Mesodermal cell (in vitro differentiated cells): Measurements from ENCODE around the gene ZNF827.

Experiments used
- H3K27ac ChIP-seq: 2 replicates; pipeline ENCODE4 v1.7.0; 2013; ENCODE audit warnings: mild to moderate bottlenecking, low read depth, low read length, moderate library complexity; ENCODE audit not compliant: severe bottlenecking
- H3K36me3 ChIP-seq: 2 replicates; pipeline ENCODE4 v1.7.1; 2013; ENCODE audit warnings: mild to moderate bottlenecking, low read length, moderate library complexity; ENCODE audit not compliant: control insufficient read depth, insufficient read depth
- H3K4me1 ChIP-seq: one replicate; pipeline ENCODE4 v1.7.1; 2013; ENCODE audit warnings: mild to moderate bottlenecking, low read length; ENCODE audit not compliant: insufficient read depth, control insufficient read depth, poor library complexity, severe bottlenecking
- H3K4me3 ChIP-seq: 2 replicates; pipeline ENCODE4 v1.7.0; 2013; ENCODE audit warnings: low read length, control low read depth, mild to moderate bottlenecking; ENCODE audit not compliant: insufficient read depth, poor library complexity, severe bottlenecking; ENCODE audit errors: extremely low read depth
- H3K9me3 ChIP-seq: 2 replicates; pipeline ENCODE4 v1.7.1; 2013; ENCODE audit warnings: mild to moderate bottlenecking, low read length, moderate library complexity; ENCODE audit not compliant: control insufficient read depth
- WGBS, 2 experiments: methylation state at CpG; one replicate each; pipeline ENCODE4 v1.1.5; 2013; ENCODE audit warnings: missing lambda C conversion rate in 2 of 2; ENCODE audit not compliant: insufficient coverage in 2 of 2; 5-methylcytosine and 5-hydroxymethylcytosine counted together

The ZNF827 gene

GRCh38 chr4:145888393-145888792, 50.2 kb downstream of the ZNF827 start:
- no peaks in the 10 kb centered on the region for H3K4me1 ChIP-seq
- H3K9me3 ChIP-seq, result no peaks in the 10 kb centered on the region
- H3K36me3 ChIP-seq, result peaks cover 40% of the 10 kb centered on the region
- WGBS, 2 experiments, result 91 to 94% methylated on average over 1 to 2 of the region's 2 CpGs
- no peak overlapping the region for H3K4me3 ChIP-seq
- no peak overlapping the region for H3K27ac ChIP-seq

GRCh38 chr4:145887241-145887991, 51.2 kb downstream of the ZNF827 start:
- Histone ChIP-seq H3K4me3 (no peak overlapping the region), H3K27ac (no peak overlapping the region), H3K36me3 (peaks cover 45% of the 10 kb centered on the region), H3K4me1 (no peaks in the 10 kb centered on the region), H3K9me3 (no peaks in the 10 kb centered on the region)
- 69 to 78% methylated on average over 7 to 8 of the region's 11 CpGs for whole genome bisulfite sequencing, 2 experiments

GRCh38 chr4:145886871-145887240, 51.8 kb downstream of the ZNF827 start:
- Histone ChIP-seq H3K4me1 (no peaks in the 10 kb centered on the region), H3K27ac (no peak overlapping the region), H3K36me3 (peaks cover 46% of the 10 kb centered on the region), H3K9me3 (no peaks in the 10 kb centered on the region), H3K4me3 (no peak overlapping the region)

- H3K4me3 ChIP-seq, result no peak overlapping the region
- peaks cover 47% of the 10 kb centered on the region for H3K36me3 ChIP-seq
- no peaks in the 10 kb centered on the region for H3K9me3 ChIP-seq
- 88 to 96% methylated on average over 7 to 8 of the region's 9 CpGs for WGBS, 2 experiments
- H3K4me1 ChIP-seq, result no peaks in the 10 kb centered on the region
- H3K27ac ChIP-seq, result no peak overlapping the region
Observed at GRCh38 chr4:145885666-145886065, 53.0 kb downstream of the ZNF827 start.

- peaks cover 46% of the 10 kb centered on the region for H3K36me3 ChIP-seq
- H3K4me3 ChIP-seq, result no peak overlapping the region
- no peaks in the 10 kb centered on the region for H3K4me1 ChIP-seq
- H3K9me3 ChIP-seq, result no peaks in the 10 kb centered on the region
- no peak overlapping the region for H3K27ac ChIP-seq
- 86 to 100% methylated on average over 1 of the region's 1 CpG for WGBS, 2 experiments
Observed at GRCh38 chr4:145884775-145885174, 53.8 kb downstream of the ZNF827 start.

- H3K27ac ChIP-seq, result no peak overlapping the region
- no peaks in the 10 kb centered on the region for H3K9me3 ChIP-seq
- WGBS, 2 experiments, result 78 to 81% methylated on average over 3 to 4 of the region's 4 CpGs
- H3K4me3 ChIP-seq, result no peak overlapping the region
- H3K4me1 ChIP-seq, result no peaks in the 10 kb centered on the region
- H3K36me3 ChIP-seq, result peaks cover 38% of the 10 kb centered on the region
Observed at GRCh38 chr4:145883101-145883694, 55.4 kb downstream of the ZNF827 start.

- 90 to 97% methylated on average over 2 to 5 of the region's 7 CpGs for WGBS, 2 experiments
- Histone ChIP-seq H3K4me1 (no peaks in the 10 kb centered on the region), H3K4me3 (no peak overlapping the region), H3K9me3 (no peaks in the 10 kb centered on the region), H3K27ac (no peak overlapping the region), H3K36me3 (peaks cover 44% of the 10 kb centered on the region)
Observed at GRCh38 chr4:145882604-145883003, 56.0 kb downstream of the ZNF827 start.

GRCh38 chr4:145881989-145882388, 56.6 kb downstream of the ZNF827 start:
- Histone ChIP-seq H3K36me3 (peaks cover 46% of the 10 kb centered on the region), H3K4me1 (no peaks in the 10 kb centered on the region), H3K9me3 (no peaks in the 10 kb centered on the region), H3K4me3 (no peak overlapping the region), H3K27ac (no peak overlapping the region)
- WGBS, 2 experiments, result 91 to 97% methylated on average over 5 to 6 of the region's 8 CpGs

GRCh38 chr4:145881576-145881975, 57.0 kb downstream of the ZNF827 start:
- no peaks in the 10 kb centered on the region for H3K9me3 ChIP-seq
- WGBS, 2 experiments, result 85 to 100% methylated on average over 2 to 3 of the region's 4 CpGs
- H3K4me1 ChIP-seq, result no peaks in the 10 kb centered on the region
- H3K36me3 ChIP-seq, result peaks cover 50% of the 10 kb centered on the region
- H3K4me3 ChIP-seq, result no peak overlapping the region
- H3K27ac ChIP-seq, result no peak overlapping the region

- H3K27ac ChIP-seq, result no peak overlapping the region
- peaks cover 48% of the 10 kb centered on the region for H3K36me3 ChIP-seq
- H3K9me3 ChIP-seq, result no peaks in the 10 kb centered on the region
- 95 to 98% methylated on average over 8 of the region's 9 CpGs for WGBS, 2 experiments
- H3K4me3 ChIP-seq, result no peak overlapping the region
- no peaks in the 10 kb centered on the region for H3K4me1 ChIP-seq
Observed at GRCh38 chr4:145880355-145880960, 58.2 kb downstream of the ZNF827 start.

- Histone ChIP-seq H3K9me3 (no peaks in the 10 kb centered on the region), H3K36me3 (peaks cover 48% of the 10 kb centered on the region), H3K27ac (no peak overlapping the region), H3K4me3 (no peak overlapping the region), H3K4me1 (no peaks in the 10 kb centered on the region)
- WGBS, 2 experiments, result 0 to 43% methylated on average over 1 to 2 of the region's 3 CpGs
Observed at GRCh38 chr4:145879598-145879997, 59.0 kb downstream of the ZNF827 start.
